ENCODE measurements around the gene EFNA1. TPM values are rescaled to one million over a fixed set of nuclear protein-coding genes. Genes with fewer than 3 reads are reported as not detected.

The EFNA1 gene
- total RNA-seq, 1 experiment from 2014 or later: 6.5 TPM

- TF ChIP-seq E2F1 (CRISPR knock-in tag; IDR thresholded peaks at IDR 0.05): no peak
- TF ChIP-seq, protein P1, sequence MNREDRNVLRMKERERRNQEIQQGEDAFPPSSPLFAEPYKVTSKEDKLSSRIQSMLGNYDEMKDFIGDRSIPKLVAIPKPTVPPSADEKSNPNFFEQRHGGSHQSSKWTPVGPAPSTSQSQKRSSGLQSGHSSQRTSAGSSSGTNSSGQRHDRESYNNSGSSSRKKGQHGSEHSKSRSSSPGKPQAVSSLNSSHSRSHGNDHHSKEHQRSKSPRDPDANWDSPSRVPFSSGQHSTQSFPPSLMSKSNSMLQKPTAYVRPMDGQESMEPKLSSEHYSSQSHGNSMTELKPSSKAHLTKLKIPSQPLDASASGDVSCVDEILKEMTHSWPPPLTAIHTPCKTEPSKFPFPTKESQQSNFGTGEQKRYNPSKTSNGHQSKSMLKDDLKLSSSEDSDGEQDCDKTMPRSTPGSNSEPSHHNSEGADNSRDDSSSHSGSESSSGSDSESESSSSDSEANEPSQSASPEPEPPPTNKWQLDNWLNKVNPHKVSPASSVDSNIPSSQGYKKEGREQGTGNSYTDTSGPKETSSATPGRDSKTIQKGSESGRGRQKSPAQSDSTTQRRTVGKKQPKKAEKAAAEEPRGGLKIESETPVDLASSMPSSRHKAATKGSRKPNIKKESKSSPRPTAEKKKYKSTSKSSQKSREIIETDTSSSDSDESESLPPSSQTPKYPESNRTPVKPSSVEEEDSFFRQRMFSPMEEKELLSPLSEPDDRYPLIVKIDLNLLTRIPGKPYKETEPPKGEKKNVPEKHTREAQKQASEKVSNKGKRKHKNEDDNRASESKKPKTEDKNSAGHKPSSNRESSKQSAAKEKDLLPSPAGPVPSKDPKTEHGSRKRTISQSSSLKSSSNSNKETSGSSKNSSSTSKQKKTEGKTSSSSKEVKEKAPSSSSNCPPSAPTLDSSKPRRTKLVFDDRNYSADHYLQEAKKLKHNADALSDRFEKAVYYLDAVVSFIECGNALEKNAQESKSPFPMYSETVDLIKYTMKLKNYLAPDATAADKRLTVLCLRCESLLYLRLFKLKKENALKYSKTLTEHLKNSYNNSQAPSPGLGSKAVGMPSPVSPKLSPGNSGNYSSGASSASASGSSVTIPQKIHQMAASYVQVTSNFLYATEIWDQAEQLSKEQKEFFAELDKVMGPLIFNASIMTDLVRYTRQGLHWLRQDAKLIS (CRISPR knock-in tag; IDR thresholded peaks at IDR 0.05; ENCODE audit: borderline replicate concordance): no peak
- no peak for TF ChIP-seq CDX4 (CRISPR knock-in tag; IDR thresholded peaks at IDR 0.05; ENCODE audit: borderline replicate concordance)
- no peak for TF ChIP-seq ATF3 (CRISPR knock-in tag; conservative IDR thresholded peaks at IDR 0.05)
- TF ChIP-seq CTCF (IDR thresholded peaks at IDR 0.05): peak; percentile 88
- TF ChIP-seq IRF1 (CRISPR knock-in tag; IDR thresholded peaks at IDR 0.05): no peak
- no peak for TF ChIP-seq ZNF263 (CRISPR knock-in tag; IDR thresholded peaks at IDR 0.05; ENCODE audit: low read depth)
- TF ChIP-seq, protein P2, sequence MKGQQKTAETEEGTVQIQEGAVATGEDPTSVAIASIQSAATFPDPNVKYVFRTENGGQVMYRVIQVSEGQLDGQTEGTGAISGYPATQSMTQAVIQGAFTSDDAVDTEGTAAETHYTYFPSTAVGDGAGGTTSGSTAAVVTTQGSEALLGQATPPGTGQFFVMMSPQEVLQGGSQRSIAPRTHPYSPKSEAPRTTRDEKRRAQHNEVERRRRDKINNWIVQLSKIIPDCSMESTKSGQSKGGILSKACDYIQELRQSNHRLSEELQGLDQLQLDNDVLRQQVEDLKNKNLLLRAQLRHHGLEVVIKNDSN (CRISPR knock-in tag; IDR thresholded peaks at IDR 0.05): peak; percentile 49; the same call in 1 of the 2 replicates
- no peak for TF ChIP-seq NR3C1 (CRISPR knock-in tag; conservative IDR thresholded peaks at IDR 0.05; ENCODE audit: low read depth)
- no peak for TF ChIP-seq OVOL2 (CRISPR knock-in tag; IDR thresholded peaks at IDR 0.05; ENCODE audit: borderline replicate concordance)
- no peak for TF ChIP-seq GTF2I (CRISPR knock-in tag; conservative IDR thresholded peaks at IDR 0.05)
- no peak for TF ChIP-seq NFATC4 (CRISPR knock-in tag; IDR thresholded peaks at IDR 0.05)
- TF ChIP-seq TEAD4 (CRISPR knock-in tag; IDR thresholded peaks at IDR 0.05): no peak
- TF ChIP-seq, protein P3, sequence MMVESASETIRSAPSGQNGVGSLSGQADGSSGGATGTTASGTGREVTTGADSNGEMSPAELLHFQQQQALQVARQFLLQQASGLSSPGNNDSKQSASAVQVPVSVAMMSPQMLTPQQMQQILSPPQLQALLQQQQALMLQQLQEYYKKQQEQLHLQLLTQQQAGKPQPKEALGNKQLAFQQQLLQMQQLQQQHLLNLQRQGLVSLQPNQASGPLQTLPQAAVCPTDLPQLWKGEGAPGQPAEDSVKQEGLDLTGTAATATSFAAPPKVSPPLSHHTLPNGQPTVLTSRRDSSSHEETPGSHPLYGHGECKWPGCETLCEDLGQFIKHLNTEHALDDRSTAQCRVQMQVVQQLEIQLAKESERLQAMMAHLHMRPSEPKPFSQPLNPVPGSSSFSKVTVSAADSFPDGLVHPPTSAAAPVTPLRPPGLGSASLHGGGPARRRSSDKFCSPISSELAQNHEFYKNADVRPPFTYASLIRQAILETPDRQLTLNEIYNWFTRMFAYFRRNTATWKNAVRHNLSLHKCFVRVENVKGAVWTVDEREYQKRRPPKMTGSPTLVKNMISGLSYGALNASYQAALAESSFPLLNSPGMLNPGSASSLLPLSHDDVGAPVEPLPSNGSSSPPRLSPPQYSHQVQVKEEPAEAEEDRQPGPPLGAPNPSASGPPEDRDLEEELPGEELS (CRISPR knock-in tag; IDR thresholded peaks at IDR 0.05): 0 out of 2 replicates have a peak, but pooled peaks have one; percentile 48
- TF ChIP-seq E2F5 (CRISPR knock-in tag; IDR thresholded peaks at IDR 0.05): no peak
- no peak for TF ChIP-seq ELF4 (CRISPR knock-in tag; IDR thresholded peaks at IDR 0.05; ENCODE audit: low read depth)
- TF ChIP-seq MLX (CRISPR knock-in tag; IDR thresholded peaks at IDR 0.05): no peak
- TF ChIP-seq EMX1 (CRISPR knock-in tag; IDR thresholded peaks at IDR 0.05): no peak
- TF ChIP-seq ZBTB21 (CRISPR knock-in tag; IDR thresholded peaks at IDR 0.05; ENCODE audit: borderline replicate concordance): no peak
- no peak; the same call in 1 of the 2 replicates for TF ChIP-seq FOXP1 (CRISPR knock-in tag; IDR thresholded peaks at IDR 0.05; ENCODE audit: borderline replicate concordance)
- no peak for TF ChIP-seq NFYB (CRISPR knock-in tag; conservative IDR thresholded peaks at IDR 0.05; ENCODE audit: low read depth)
- TF ChIP-seq RORB (CRISPR knock-in tag; IDR thresholded peaks at IDR 0.05): no peak
- TF ChIP-seq E2F4 (CRISPR knock-in tag; IDR thresholded peaks at IDR 0.05; ENCODE audit: borderline replicate concordance, low read depth): no peak
- TF ChIP-seq IRF2 (CRISPR knock-in tag; IDR thresholded peaks at IDR 0.05; ENCODE audit: borderline replicate concordance, low read depth): no peak
Observed at GRCh38 chr1:155172732-155173477, 45.2 kb downstream of the EFNA1 start, which contains the start of gene KRTCAP2 (continued).

Data from WTC11 (cell line).